Renal cortex interstitium (tissue), 11 donors: ENCODE data around the gene PCDHGA10. TPM values are rescaled to one million over a fixed set of nuclear protein-coding genes. Genes with fewer than 3 reads are reported as not detected.
A peak's percentile ranks its signal among the peaks of the same experiment; 100 is the strongest.
"Not testable (repeated sequence)": the region's sequence is repeated elsewhere in the genome, so short reads cannot be mapped to it uniquely, and the experiment has no call there.

Experiments
- DNase-seq, 11 donors: peaks; one replicate each; pipeline ENCODE4 v3.0.0-alpha.2; 2013; ENCODE audit warnings: low read depth in 9 of 11, low spot score in 4 of 11; ENCODE audit errors: extremely low read depth in 1 of 11
- polyA plus RNA-seq, 3 donors: library from polyadenylated mRNA; unstranded; fragments of 120-200 nt; gene quantifications; one replicate each; pipeline ENCODE4 v1.2.1, GENCODE V29; 2013; ENCODE audit not compliant: insufficient read length in 3 of 3

The PCDHGA10 gene
- polyA plus RNA-seq, 3 donors = 3.0 to 3.7 (median 3.3) TPM

DNA sequence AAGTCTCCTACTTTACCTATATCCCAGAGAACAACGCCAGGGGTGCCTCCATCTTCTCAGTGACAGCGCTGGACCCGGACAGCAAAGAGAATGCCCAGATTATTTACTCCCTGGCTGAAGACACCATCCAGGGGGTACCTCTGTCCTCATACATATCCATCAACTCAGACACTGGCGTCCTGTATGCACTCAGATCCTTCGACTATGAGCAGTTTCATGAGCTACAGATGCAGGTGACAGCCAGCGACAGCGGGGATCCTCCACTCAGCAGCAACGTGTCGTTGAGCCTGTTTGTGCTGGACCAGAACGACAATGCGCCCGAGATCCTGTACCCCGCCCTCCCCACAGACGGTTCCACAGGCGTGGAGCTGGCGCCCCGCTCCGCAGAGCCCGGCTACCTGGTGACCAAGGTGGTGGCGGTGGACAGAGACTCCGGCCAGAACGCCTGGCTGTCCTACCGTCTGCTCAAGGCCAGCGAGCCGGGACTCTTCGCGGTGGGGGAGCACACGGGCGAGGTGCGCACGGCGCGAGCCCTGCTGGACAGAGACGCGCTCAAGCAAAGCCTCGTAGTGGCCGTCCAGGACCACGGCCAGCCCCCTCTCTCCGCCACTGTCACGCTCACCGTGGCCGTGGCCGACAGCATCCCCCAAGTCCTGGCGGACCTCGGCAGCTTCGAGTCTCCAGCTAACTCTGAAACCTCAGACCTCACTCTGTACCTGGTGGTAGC is 1.9 kb downstream of the PCDHGA10 start:
- DNase-seq = not testable (repeated sequence)

DNA sequence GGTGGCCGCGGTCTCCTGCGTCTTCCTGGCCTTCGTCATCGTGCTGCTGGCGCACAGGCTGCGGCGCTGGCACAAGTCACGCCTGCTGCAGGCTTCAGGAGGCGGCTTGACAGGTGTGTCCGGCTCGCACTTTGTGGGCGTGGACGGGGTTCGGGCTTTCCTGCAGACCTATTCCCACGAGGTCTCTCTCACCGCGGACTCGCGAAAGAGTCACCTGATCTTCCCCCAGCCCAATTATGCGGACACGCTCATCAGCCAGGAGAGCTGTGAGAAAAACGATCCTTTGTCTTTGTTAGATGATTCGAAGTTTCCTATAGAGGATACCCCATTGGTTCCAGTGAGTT is 2.5 kb downstream of the PCDHGA10 start:
- not testable (repeated sequence) for DNase-seq

DNA sequence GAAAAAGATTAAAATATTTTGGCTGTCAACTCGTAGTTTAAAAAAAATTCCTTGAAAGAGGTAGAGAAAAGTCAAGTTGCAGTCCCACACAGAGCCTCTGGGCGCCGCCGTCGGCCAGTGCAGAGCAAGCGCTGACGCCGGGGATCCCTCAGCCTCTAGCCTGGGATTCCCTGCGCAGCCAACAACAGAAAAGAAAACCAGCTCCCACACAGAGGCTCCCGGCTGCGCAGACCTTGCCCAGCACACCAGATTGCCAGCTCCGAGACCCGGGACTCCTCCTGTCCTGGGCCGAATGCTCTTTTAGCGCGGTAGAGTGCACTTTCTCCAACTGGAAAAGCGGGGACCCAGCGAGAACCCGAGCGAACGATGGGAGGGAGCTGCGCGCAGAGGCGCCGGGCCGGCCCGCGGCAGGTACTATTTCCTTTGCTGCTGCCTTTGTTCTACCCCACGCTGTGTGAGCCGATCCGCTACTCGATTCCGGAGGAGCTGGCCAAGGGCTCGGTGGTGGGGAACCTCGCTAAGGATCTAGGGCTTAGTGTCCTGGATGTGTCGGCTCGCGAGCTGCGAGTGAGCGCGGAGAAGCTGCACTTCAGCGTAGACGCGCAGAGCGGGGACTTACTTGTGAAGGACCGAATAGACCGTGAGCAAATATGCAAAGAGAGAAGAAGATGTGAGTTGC is 4.8 kb downstream of the PCDHGA10 start, which contains the start of gene PCDHGB7:
PCDHGB7 (plus strand) TSS at position 184 of the 679 bp plus-strand sequence; CDS start at position 367, 183 bp downstream.
- DNase-seq = peak in 7 of 11 donors; percentile 33 to 56 (median 47)

DNA sequence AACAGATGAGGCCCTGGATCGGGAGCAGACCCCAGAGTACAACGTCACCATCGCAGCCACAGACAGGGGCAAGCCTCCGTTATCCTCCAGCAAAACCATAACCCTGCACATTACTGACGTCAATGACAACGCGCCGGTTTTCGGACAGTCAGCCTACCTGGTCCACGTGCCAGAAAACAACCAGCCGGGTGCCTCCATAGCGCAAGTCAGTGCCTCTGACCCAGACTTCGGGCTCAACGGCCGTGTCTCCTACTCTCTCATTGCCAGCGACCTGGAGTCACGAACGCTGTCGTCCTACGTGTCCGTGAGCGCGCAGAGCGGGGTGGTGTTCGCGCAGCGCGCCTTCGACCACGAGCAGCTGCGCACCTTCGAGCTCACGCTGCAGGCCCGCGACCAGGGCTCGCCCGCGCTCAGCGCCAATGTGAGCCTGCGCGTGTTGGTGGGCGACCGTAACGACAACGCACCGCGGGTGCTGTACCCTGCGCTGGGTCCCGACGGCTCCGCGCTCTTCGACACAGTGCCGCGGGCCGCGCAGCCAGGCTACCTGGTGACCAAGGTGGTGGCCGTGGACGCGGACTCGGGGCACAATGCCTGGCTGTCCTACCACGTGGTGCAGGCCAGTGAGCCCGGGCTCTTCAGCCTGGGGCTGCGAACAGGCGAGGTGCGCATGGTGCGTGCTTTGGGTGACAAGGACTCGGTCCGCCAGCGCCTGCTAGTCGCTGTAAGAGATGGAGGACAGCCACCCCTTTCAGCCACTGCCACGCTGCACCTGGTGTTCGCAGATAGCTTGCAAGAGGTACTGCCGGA is 6.5 kb downstream of the PCDHGA10 start:
- DNase-seq = no peak

DNA sequence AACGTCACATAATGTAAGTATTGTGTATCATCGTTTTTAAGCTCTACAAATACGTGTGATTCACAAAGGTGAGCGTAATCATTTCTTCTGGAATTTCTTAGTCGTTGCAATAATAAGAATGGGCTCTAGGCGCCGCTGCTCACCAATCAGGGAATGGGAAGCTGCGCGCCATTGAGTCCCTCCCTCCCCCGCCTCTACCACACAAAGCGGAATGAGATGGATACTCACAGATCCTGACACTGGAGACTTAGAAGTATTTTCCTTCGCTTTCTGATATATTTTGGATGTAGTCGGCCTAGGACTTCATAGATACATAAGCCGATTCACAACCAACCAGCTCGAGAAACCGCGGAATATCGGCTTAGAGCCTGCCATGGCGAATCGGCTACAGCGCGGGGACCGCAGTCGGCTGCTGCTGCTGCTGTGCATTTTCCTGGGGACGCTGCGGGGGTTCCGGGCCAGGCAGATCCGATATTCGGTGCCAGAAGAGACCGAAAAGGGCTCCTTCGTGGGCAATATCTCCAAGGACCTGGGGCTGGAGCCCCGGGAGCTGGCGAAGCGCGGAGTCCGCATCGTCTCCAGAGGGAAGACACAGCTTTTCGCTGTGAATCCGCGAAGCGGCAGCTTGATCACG is 8.2 kb downstream of the PCDHGA10 start, which contains the start of gene PCDHGA11:
PCDHGA11 (plus strand) TSS at position 197 of the 634 bp plus-strand sequence; CDS start at position 374, 177 bp downstream.
- peak in 1 of 11 donors; percentile 22 for DNase-seq

DNA sequence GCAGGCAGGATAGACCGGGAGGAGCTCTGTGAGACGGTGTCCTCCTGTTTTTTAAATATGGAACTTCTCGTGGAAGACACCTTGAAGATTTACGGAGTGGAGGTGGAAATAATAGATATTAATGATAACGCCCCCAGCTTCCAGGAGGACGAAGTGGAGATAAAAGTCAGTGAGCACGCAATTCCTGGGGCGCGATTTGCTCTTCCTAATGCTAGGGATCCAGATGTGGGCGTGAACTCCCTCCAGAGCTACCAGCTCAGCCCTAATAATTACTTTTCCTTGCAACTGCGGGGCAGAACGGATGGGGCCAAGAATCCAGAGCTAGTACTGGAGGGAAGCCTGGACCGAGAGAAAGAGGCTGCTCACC is 8.7 kb downstream of the PCDHGA10 start:
- no peak for DNase-seq

DNA sequence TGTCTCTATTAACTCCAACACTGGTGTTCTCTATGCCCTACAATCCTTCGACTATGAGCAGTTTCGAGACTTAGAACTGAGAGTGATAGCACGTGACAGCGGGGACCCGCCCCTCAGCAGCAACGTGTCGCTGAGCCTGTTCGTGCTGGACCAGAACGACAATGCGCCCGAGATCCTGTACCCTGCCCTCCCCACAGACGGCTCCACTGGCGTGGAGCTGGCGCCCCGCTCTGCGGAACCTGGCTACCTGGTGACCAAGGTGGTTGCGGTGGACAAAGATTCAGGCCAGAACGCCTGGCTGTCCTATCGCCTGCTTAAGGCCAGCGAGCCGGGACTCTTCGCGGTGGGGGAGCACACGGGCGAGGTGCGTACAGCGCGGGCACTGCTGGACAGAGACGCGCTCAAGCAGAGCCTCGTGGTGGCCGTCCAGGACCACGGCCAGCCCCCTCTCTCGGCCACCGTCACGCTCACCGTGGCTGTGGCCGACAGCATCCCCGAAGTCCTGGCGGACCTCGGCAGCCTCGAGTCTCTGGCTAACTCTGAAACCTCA is 10.0 kb downstream of the PCDHGA10 start:
- no peak for DNase-seq

DNA sequence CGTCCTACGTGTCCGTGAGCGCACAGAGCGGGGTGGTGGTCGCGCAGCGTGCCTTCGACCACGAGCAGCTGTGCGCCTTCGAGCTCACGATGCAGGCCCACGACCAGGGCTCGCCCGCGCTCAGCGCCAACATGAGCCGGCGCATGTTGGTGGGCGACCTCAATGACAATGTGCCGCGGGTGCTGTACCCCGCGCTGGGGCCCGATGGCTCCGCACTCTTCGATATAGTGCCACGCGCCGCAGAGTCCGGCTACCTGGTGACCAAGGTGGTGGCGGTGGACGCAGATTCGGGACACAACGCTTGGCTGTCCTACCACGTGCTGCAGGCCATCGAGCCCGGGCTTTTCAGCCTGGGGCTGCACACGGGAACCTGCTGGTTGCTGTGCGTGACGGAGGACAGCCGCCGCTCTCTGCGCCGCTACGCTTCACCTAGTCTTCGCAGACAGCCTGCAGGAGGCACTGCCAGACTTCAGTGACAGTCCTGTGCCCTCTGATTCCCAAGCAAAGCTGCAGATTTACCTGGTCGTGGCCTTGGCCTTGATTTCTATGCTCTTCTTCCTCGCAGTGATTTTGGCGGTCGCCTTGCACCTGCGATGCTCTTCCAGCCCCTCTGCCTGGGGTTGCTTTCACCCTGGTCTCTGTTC is 15.1 kb downstream of the PCDHGA10 start:
- DNase-seq = no peak

DNA sequence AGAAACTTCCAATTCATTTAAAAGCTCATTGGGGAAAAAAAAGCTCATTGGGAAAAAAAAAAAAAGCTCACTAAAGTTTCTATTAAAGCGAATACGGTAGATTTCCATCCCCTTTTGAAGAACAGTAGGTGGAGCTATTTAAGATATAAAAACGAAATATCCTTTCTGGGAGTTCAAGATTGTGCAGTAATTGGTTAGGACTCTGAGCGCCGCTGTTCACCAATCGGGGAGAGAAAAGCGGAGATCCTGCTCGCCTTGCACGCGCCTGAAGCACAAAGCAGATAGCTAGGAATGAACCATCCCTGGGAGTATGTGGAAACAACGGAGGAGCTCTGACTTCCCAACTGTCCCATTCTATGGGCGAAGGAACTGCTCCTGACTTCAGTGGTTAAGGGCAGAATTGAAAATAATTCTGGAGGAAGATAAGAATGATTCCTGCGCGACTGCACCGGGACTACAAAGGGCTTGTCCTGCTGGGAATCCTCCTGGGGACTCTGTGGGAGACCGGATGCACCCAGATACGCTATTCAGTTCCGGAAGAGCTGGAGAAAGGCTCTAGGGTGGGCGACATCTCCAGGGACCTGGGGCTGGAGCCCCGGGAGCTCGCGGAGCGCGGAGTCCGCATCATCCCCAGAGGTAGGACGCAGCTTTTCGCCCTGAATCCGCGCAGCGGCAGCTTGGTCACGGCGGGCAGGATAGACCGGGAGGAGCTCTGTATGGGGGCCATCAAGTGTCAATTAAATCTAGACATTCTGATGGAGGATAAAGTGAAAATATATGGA is 17.7 kb downstream of the PCDHGA10 start, which contains the start of gene PCDHGA12:
PCDHGA12 (plus strand) TSS at position 176 of the 782 bp plus-strand sequence; CDS start at position 429, 253 bp downstream.
- peak in 1 of 11 donors; percentile 11 for DNase-seq

DNA sequence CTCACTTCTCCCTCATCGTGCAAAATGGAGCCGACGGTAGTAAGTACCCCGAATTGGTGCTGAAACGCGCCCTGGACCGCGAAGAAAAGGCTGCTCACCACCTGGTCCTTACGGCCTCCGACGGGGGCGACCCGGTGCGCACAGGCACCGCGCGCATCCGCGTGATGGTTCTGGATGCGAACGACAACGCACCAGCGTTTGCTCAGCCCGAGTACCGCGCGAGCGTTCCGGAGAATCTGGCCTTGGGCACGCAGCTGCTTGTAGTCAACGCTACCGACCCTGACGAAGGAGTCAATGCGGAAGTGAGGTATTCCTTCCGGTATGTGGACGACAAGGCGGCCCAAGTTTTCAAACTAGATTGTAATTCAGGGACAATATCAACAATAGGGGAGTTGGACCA is 18.5 kb downstream of the PCDHGA10 start:
- DNase-seq = no peak

DNA sequence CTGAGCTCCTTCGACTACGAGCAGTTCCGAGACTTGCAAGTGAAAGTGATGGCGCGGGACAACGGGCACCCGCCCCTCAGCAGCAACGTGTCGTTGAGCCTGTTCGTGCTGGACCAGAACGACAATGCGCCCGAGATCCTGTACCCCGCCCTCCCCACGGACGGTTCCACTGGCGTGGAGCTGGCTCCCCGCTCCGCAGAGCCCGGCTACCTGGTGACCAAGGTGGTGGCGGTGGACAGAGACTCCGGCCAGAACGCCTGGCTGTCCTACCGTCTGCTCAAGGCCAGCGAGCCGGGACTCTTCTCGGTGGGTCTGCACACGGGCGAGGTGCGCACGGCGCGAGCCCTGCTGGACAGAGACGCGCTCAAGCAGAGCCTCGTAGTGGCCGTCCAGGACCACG is 19.5 kb downstream of the PCDHGA10 start:
- not testable (repeated sequence) for DNase-seq

DNA sequence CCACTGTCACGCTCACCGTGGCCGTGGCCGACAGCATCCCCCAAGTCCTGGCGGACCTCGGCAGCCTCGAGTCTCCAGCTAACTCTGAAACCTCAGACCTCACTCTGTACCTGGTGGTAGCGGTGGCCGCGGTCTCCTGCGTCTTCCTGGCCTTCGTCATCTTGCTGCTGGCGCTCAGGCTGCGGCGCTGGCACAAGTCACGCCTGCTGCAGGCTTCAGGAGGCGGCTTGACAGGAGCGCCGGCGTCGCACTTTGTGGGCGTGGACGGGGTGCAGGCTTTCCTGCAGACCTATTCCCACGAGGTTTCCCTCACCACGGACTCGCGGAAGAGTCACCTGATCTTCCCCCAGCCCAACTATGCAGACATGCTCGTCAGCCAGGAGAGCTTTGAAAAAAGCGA is 19.9 kb downstream of the PCDHGA10 start:
- not testable (repeated sequence) for DNase-seq

DNA sequence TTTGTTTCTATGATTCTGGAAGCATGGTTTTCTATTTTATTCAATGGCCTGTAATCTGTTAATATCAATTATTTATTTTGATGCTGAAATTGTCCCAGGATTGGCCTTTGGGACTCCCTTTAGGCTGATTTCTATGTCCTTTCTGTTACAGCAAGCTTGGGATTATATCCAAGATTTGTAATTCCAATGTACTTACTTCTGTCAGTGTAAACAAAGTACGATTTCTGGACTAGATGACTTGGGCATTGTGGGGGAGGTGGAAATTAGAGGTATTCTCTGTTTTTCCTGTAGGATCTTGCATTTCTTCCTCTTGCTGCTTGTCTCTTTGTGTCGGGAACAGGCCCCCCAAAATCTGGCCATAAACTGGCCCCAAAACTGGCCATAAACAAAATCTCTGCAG is 21.2 kb downstream of the PCDHGA10 start:
- no peak for DNase-seq

DNA sequence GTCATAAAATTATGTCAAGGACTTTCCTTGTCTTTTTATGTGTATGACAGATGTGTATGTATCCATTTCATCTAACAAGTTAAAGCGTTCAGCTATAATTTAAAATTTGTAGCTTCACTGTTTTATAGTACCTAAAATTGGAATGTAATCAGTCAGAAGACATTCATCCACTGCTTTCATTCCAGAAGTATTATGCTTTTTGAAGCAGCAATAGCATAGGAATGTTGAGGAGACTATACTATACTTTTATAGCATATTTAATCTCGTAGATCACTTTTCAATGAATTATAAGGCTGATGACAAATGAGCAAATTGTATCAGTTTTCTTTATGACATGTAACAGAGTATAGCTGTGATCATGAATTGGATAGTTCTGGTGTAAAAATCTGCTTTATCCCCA is 24.4 kb downstream of the PCDHGA10 start:
- no peak for DNase-seq

DNA sequence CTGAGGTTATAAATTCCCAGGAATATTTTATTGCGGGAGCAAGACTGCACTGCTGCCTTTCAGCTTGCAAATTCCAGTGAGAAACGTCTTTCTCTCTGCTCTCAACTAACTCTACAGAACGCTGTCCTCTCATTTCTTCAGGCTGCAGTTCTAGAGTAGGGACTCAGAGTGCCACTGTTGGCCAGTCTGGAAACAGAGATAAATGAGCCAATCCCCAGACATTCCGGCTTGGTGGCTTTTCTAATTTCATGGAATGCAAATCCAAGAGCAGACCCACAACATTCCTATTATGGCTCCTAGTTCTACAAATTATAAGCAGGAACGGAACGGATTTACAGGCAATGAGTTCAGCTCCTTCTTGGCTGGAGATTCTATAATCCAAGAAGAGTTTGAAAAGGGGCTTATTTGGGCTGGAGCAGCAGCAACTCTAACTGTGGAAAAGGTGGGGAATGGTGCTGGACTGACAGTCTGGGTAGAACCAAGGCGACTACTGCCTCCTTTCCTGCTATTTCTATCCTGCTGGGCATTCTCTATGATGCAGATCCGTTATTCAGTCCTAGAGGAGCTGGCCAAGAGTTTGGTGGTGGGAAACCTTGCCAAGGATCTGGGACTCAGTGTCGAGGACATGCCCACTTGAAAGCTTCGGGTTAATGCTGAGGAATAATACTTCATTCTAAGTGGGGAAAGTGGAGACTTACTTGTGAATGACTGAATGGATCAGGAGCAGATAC is 26.8 kb downstream of the PCDHGA10 start:
- no peak for DNase-seq

DNA sequence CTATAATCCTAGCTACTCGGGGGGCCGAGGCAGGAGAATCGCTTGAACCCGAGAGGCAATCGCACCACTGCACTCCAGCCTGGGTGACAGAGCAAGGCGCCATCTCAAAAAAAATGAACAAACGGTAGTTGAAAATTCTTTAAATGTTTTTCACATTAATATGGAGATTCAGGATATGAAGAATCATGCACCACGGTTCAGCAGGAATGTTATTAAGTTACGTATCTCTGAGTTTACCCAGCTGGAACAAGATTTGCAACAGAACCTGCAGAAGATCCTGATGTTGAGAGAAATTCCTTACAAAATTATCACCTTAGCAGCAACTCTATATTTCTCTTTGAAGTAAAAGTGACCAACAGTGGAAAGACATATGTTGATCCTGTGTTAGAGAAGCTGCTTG is 27.6 kb downstream of the PCDHGA10 start:
- no peak for DNase-seq

DNA sequence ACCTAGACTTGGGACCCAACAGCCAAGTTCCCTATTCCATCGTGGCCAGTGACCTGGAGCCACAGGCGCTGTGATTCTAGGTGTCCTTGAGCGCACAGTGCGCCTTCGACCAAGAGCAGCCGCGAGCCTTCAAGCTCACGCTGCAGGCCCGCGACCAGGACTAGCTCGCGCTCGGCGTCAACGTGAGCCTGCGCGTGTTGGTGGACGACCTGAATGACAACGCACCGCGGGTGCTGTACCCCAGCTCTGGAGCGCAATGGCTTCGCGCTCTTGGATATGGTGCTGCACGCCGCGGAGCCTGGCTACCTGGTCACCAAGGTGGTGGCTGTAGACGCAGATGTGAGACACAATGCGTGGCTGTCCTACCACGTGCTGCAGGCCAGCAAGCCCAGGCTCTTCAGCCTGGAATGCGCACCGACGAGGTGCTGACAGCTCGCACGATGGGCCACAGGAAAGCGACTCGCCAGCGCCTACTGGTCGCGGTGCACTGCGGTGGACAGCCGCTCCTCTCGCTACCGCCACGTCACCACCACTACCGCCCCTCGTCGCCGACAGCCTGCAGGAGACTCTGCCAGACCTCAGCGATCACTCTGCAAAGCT is 28.9 kb downstream of the PCDHGA10 start:
- DNase-seq = no peak
